ENCODE results near the gene PLEKHA6.

PLEKHA6 gene

GRCh38 chr1:204266504-204267034, 93.2 kb downstream of the PLEKHA6 start:
- H3K4me3 Mint-ChIP-seq = no peak overlapping the region
- no peak overlapping the region for H3K27ac Mint-ChIP-seq
- no peaks in the 10 kb centered on the region for H3K4me1 Mint-ChIP-seq
- H3K9me3 Mint-ChIP-seq = no peaks in the 10 kb centered on the region
- H3K36me3 Mint-ChIP-seq = no peaks in the 10 kb centered on the region
- peaks cover 10% of the 10 kb centered on the region for H3K27me3 Mint-ChIP-seq
- ATAC-seq = no peak

- Mint-ChIP-seq H3K27me3 (peaks cover 10% of the 10 kb centered on the region), H3K4me1 (no peaks in the 10 kb centered on the region), H3K9me3 (no peaks in the 10 kb centered on the region), H3K27ac (no peak overlapping the region), H3K4me3 (no peak overlapping the region), H3K36me3 (no peaks in the 10 kb centered on the region)
- ATAC-seq = no peak
Measured at GRCh38 chr1:204265665-204266064, 94.1 kb downstream of the PLEKHA6 start.

- H3K4me3 Mint-ChIP-seq = no peak overlapping the region
- no peak for ATAC-seq
- H3K9me3 Mint-ChIP-seq = no peaks in the 10 kb centered on the region
- no peaks in the 10 kb centered on the region for H3K4me1 Mint-ChIP-seq
- H3K27ac Mint-ChIP-seq = no peak overlapping the region
- H3K27me3 Mint-ChIP-seq = peaks cover 10% of the 10 kb centered on the region
- no peaks in the 10 kb centered on the region for H3K36me3 Mint-ChIP-seq
Measured at GRCh38 chr1:204264805-204265204, 94.9 kb downstream of the PLEKHA6 start.

- no peaks in the 10 kb centered on the region for H3K36me3 Mint-ChIP-seq
- no peak overlapping the region for H3K4me3 Mint-ChIP-seq
- ATAC-seq = no peak
- no peaks in the 10 kb centered on the region for H3K9me3 Mint-ChIP-seq
- no peaks in the 10 kb centered on the region for H3K4me1 Mint-ChIP-seq
- H3K27ac Mint-ChIP-seq = no peak overlapping the region
- peaks cover 10% of the 10 kb centered on the region for H3K27me3 Mint-ChIP-seq
Measured at GRCh38 chr1:204263254-204263910, 96.3 kb downstream of the PLEKHA6 start.

- Mint-ChIP-seq H3K36me3 (no peaks in the 10 kb centered on the region), H3K9me3 (no peaks in the 10 kb centered on the region), H3K4me1 (no peaks in the 10 kb centered on the region), H3K27ac (no peak overlapping the region), H3K27me3 (peaks cover 10% of the 10 kb centered on the region), H3K4me3 (no peak overlapping the region)
- no peak for ATAC-seq
Measured at GRCh38 chr1:204262506-204263253, 97.0 kb downstream of the PLEKHA6 start.

- peaks cover 3% of the 10 kb centered on the region for H3K27me3 Mint-ChIP-seq
- no peaks in the 10 kb centered on the region for H3K4me1 Mint-ChIP-seq
- no peak overlapping the region for H3K4me3 Mint-ChIP-seq
- no peaks in the 10 kb centered on the region for H3K9me3 Mint-ChIP-seq
- no peak for ATAC-seq
- no peaks in the 10 kb centered on the region for H3K36me3 Mint-ChIP-seq
- H3K27ac Mint-ChIP-seq = no peak overlapping the region
Measured at GRCh38 chr1:204261746-204262505, 97.8 kb downstream of the PLEKHA6 start.

GRCh38 chr1:204261266-204261665, 98.5 kb downstream of the PLEKHA6 start:
- Mint-ChIP-seq H3K27ac (no peak overlapping the region), H3K36me3 (no peaks in the 10 kb centered on the region), H3K4me3 (no peak overlapping the region), H3K4me1 (no peaks in the 10 kb centered on the region), H3K9me3 (no peaks in the 10 kb centered on the region), H3K27me3 (no peaks in the 10 kb centered on the region)
- no peak for ATAC-seq

GRCh38 chr1:204260601-204261197, 99.0 kb downstream of the PLEKHA6 start:
- H3K4me3 Mint-ChIP-seq = no peak overlapping the region
- no peaks in the 10 kb centered on the region for H3K4me1 Mint-ChIP-seq
- no peaks in the 10 kb centered on the region for H3K9me3 Mint-ChIP-seq
- H3K27ac Mint-ChIP-seq = no peak overlapping the region
- no peak for ATAC-seq
- H3K36me3 Mint-ChIP-seq = no peaks in the 10 kb centered on the region
- H3K27me3 Mint-ChIP-seq = no peaks in the 10 kb centered on the region

- no peaks in the 10 kb centered on the region for H3K36me3 Mint-ChIP-seq
- H3K27me3 Mint-ChIP-seq = no peaks in the 10 kb centered on the region
- H3K4me3 Mint-ChIP-seq = no peak overlapping the region
- no peaks in the 10 kb centered on the region for H3K4me1 Mint-ChIP-seq
- no peak for ATAC-seq
- no peaks in the 10 kb centered on the region for H3K9me3 Mint-ChIP-seq
- no peak overlapping the region for H3K27ac Mint-ChIP-seq
Measured at GRCh38 chr1:204259782-204260181, 99.9 kb downstream of the PLEKHA6 start.

GRCh38 chr1:204259196-204259595, 100.5 kb downstream of the PLEKHA6 start:
- Mint-ChIP-seq H3K36me3 (no peaks in the 10 kb centered on the region), H3K27me3 (no peaks in the 10 kb centered on the region), H3K27ac (no peak overlapping the region), H3K9me3 (no peaks in the 10 kb centered on the region), H3K4me3 (no peak overlapping the region), H3K4me1 (no peaks in the 10 kb centered on the region)
- no peak for ATAC-seq

GRCh38 chr1:204258213-204259115, 101.3 kb downstream of the PLEKHA6 start:
- Mint-ChIP-seq H3K9me3 (no peaks in the 10 kb centered on the region), H3K4me1 (no peaks in the 10 kb centered on the region), H3K4me3 (no peak overlapping the region), H3K27me3 (no peaks in the 10 kb centered on the region), H3K36me3 (no peaks in the 10 kb centered on the region), H3K27ac (no peak overlapping the region)
- no peak for ATAC-seq

- Mint-ChIP-seq H3K9me3 (no peaks in the 10 kb centered on the region), H3K4me1 (no peaks in the 10 kb centered on the region), H3K36me3 (no peaks in the 10 kb centered on the region), H3K4me3 (no peak overlapping the region), H3K27ac (no peak overlapping the region), H3K27me3 (no peaks in the 10 kb centered on the region)
- no peak for ATAC-seq
Measured at GRCh38 chr1:204257446-204257845, 102.3 kb downstream of the PLEKHA6 start.

- Mint-ChIP-seq H3K4me3 (no peak overlapping the region), H3K27ac (no peak overlapping the region), H3K4me1 (no peaks in the 10 kb centered on the region), H3K9me3 (no peaks in the 10 kb centered on the region), H3K27me3 (peaks cover under 1% of the 10 kb centered on the region), H3K36me3 (no peaks in the 10 kb centered on the region)
- peak; percentile 5 for ATAC-seq
Measured at GRCh38 chr1:204256531-204256930, 103.2 kb downstream of the PLEKHA6 start.

GRCh38 chr1:204255966-204256365, 103.8 kb downstream of the PLEKHA6 start:
- Mint-ChIP-seq H3K4me3 (no peak overlapping the region), H3K36me3 (no peaks in the 10 kb centered on the region), H3K27ac (no peak overlapping the region), H3K4me1 (no peaks in the 10 kb centered on the region), H3K9me3 (no peaks in the 10 kb centered on the region), H3K27me3 (peaks cover 6% of the 10 kb centered on the region)
- no peak for ATAC-seq

All from stimulated activated memory B cell treated with anti-CD40 and anti-IgM and Interleukin-4, amounts not matched to agents 10 μg/mL and 1 μg/mL and 100 μg/mL, for 72 hours (primary cell).